ENCODE data around the gene LEPROT.
"Not testable (repeated sequence)": the region's sequence is repeated elsewhere in the genome, so short reads cannot be mapped to it uniquely, and the experiment has no call there.

Gene LEPROT

DNA sequence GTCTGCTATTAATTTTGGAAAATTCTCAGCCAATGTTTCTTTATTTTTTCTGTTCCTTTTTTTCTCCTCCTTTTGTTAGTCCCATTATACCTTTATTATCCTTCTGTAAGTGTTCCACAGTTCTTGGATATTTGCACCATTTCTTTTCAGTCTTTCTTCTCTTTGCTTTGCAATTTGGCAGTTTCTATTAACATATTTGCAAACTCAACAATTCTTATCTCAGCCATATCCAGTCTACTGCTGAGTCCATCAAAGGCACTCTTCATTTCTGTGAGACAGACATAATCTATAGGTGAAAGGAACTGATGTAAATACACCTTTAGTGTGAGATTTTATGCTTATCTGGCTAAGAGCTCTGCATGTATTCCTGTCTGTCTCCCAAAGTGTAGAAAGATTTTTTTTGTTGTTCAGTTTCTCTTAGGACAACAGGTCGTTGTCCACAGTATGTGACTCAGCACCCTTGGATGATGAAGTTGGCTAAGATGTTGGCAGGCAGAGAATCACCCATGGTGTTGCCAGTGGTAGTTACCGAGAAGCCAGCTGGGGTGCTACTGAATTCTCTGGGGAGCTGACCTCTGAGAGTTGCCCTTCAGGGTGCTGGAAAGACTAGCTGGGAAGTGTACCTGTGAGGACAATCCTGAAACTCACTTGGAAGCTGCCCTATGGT is 38.4 kb downstream of the LEPROT start:
- Histone ChIP-seq H3K27ac (ENCODE audit: low read depth, low read length) (no peak overlapping the region), H3K4me1 (ENCODE audit: control insufficient read depth, insufficient read depth, low read length, unreplicated experiment) (peaks cover 8% of the 10 kb centered on the region), H3K36me3 (ENCODE audit: insufficient read depth, low read length) (no peaks in the 10 kb centered on the region), H2AFZ (ENCODE audit: low read length, unreplicated experiment) (no peak overlapping the region), H3K27me3 (ENCODE audit: insufficient read depth, low read length) (no peaks in the 10 kb centered on the region), H3K4me3 (ENCODE audit: low read depth, low read length) (no peak overlapping the region), H3K79me2 (ENCODE audit: control insufficient read depth, insufficient read depth, low read length, unreplicated experiment) (no peaks in the 10 kb centered on the region)

- H3K27me3 ChIP-seq (ENCODE audit: insufficient read depth, low read length): no peaks in the 10 kb centered on the region
- H2AFZ ChIP-seq (ENCODE audit: low read length, unreplicated experiment): no peak overlapping the region
- no peak overlapping the region for H3K27ac ChIP-seq (ENCODE audit: low read depth, low read length)
- no peaks in the 10 kb centered on the region for H3K36me3 ChIP-seq (ENCODE audit: insufficient read depth, low read length)
- no peaks in the 10 kb centered on the region for H3K79me2 ChIP-seq (ENCODE audit: control insufficient read depth, insufficient read depth, low read length, unreplicated experiment)
- H3K4me1 ChIP-seq (ENCODE audit: control insufficient read depth, insufficient read depth, low read length, unreplicated experiment): peaks cover 8% of the 10 kb centered on the region
- no peak overlapping the region for H3K4me3 ChIP-seq (ENCODE audit: low read depth, low read length)
These were observed 38.9 kb downstream of the LEPROT start for GRCh38 chr1:65459397-65459768.

- not testable (repeated sequence) for H3K36me3 ChIP-seq (ENCODE audit: insufficient read depth, low read length); H3K79me2 ChIP-seq (ENCODE audit: control insufficient read depth, insufficient read depth, low read length, unreplicated experiment); H3K27me3 ChIP-seq (ENCODE audit: insufficient read depth, low read length); H3K27ac ChIP-seq (ENCODE audit: low read depth, low read length); H3K4me1 ChIP-seq (ENCODE audit: control insufficient read depth, insufficient read depth, low read length, unreplicated experiment); H2AFZ ChIP-seq (ENCODE audit: low read length, unreplicated experiment); H3K4me3 ChIP-seq (ENCODE audit: low read depth, low read length)
These were observed 45.4 kb downstream of the LEPROT start for GRCh38 chr1:65465837-65466236.

DNA sequence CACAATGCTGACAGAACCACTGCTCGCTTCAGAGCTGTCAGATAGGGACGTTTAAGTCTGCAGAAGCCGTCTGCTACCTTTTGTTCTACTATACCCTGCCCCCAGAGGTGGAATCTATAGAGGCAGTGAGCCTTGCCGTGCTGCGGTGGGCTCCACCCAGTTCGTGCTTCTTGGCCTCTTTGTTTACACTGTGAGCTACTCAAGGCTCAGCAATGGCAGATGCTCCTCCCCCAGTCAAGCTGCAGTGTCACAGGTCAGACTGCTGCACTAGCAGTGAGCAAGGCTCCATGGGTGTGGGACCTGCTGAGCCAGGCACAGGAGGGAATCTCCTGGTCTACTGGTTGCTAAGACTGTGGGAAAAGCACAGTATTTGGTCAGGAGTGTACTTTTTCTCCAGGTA is 47.1 kb downstream of the LEPROT start:
- Histone ChIP-seq H3K4me1 (ENCODE audit: control insufficient read depth, insufficient read depth, low read length, unreplicated experiment) (peaks cover 15% of the 10 kb centered on the region), H3K27ac (ENCODE audit: low read depth, low read length) (no peak overlapping the region), H3K4me3 (ENCODE audit: low read depth, low read length) (no peak overlapping the region), H3K36me3 (ENCODE audit: insufficient read depth, low read length) (no peaks in the 10 kb centered on the region), H3K79me2 (ENCODE audit: control insufficient read depth, insufficient read depth, low read length, unreplicated experiment) (no peaks in the 10 kb centered on the region), H3K27me3 (ENCODE audit: insufficient read depth, low read length) (no peaks in the 10 kb centered on the region), H2AFZ (ENCODE audit: low read length, unreplicated experiment) (no peak overlapping the region)

- Histone ChIP-seq H3K4me1 (ENCODE audit: control insufficient read depth, insufficient read depth, low read length, unreplicated experiment) (peaks cover 15% of the 10 kb centered on the region), H2AFZ (ENCODE audit: low read length, unreplicated experiment) (no peak overlapping the region), H3K27ac (ENCODE audit: low read depth, low read length) (no peak overlapping the region), H3K4me3 (ENCODE audit: low read depth, low read length) (no peak overlapping the region), H3K36me3 (ENCODE audit: insufficient read depth, low read length) (no peaks in the 10 kb centered on the region), H3K27me3 (ENCODE audit: insufficient read depth, low read length) (no peaks in the 10 kb centered on the region), H3K79me2 (ENCODE audit: control insufficient read depth, insufficient read depth, low read length, unreplicated experiment) (no peaks in the 10 kb centered on the region)
These were observed 48.8 kb downstream of the LEPROT start for GRCh38 chr1:65469126-65469888.

GRCh38 chr1:65469889-65470340 is 49.4 kb downstream of the LEPROT start:
- Histone ChIP-seq H3K4me3 (ENCODE audit: low read depth, low read length) (no peak overlapping the region), H3K79me2 (ENCODE audit: control insufficient read depth, insufficient read depth, low read length, unreplicated experiment) (no peaks in the 10 kb centered on the region), H3K36me3 (ENCODE audit: insufficient read depth, low read length) (no peaks in the 10 kb centered on the region), H2AFZ (ENCODE audit: low read length, unreplicated experiment) (no peak overlapping the region), H3K27me3 (ENCODE audit: insufficient read depth, low read length) (no peaks in the 10 kb centered on the region), H3K4me1 (ENCODE audit: control insufficient read depth, insufficient read depth, low read length, unreplicated experiment) (peaks cover 15% of the 10 kb centered on the region), H3K27ac (ENCODE audit: low read depth, low read length) (no peak overlapping the region)

DNA sequence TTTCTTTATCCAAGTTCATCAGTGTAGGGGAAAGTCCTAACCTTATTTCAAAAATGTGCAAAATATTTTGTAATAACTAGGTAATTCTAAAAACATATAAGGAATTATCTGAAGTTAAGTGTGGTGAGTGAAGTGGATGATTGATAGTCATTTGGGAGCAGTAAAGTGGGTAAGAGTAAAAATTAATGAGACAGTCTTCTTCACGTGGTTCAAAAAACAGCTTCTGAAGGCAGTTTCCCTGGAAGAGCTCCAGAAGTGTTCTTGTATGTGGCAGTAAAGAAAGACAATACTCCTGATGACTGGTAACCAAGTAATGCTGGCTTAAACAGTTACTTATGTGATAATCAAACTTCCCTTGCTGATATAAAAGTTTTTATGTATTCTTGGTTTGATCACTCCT is 50.3 kb downstream of the LEPROT start:
- H3K36me3 ChIP-seq (ENCODE audit: insufficient read depth, low read length): no peaks in the 10 kb centered on the region
- peaks cover 15% of the 10 kb centered on the region for H3K4me1 ChIP-seq (ENCODE audit: control insufficient read depth, insufficient read depth, low read length, unreplicated experiment)
- no peak overlapping the region for H3K4me3 ChIP-seq (ENCODE audit: low read depth, low read length)
- no peaks in the 10 kb centered on the region for H3K27me3 ChIP-seq (ENCODE audit: insufficient read depth, low read length)
- H3K79me2 ChIP-seq (ENCODE audit: control insufficient read depth, insufficient read depth, low read length, unreplicated experiment): no peaks in the 10 kb centered on the region
- no peak overlapping the region for H2AFZ ChIP-seq (ENCODE audit: low read length, unreplicated experiment)
- H3K27ac ChIP-seq (ENCODE audit: low read depth, low read length): no peak overlapping the region

DNA sequence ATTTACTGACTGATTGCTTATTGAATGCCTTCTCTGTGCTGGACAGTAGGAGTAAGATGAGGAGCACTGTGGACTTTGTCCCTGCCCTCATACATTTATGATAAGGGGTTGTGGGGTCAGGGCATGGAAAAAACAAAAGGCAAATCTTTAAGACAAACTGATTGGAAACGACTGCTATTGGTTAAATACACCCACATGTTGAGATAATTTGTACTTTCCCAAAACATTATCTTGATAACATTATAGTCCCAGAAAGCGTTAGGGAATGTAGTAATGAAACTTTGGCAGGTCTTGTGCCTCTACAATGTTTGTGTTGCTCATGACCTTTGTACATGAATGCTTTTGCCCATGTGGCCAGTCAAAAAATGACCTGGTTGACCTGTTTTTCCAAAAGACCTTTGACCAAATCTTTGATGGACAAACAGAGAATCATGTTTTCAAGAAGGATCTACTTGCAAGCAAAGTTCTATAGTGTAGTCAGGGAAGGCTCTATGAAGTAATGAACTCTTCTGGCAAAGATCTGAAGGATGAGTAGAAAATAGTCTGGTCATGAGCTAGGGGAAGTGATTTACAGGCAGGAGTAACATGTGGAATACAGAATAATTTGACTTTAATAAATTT is 50.9 kb downstream of the LEPROT start:
- no peaks in the 10 kb centered on the region for H3K36me3 ChIP-seq (ENCODE audit: insufficient read depth, low read length)
- H3K4me1 ChIP-seq (ENCODE audit: control insufficient read depth, insufficient read depth, low read length, unreplicated experiment): peaks cover 15% of the 10 kb centered on the region
- no peaks in the 10 kb centered on the region for H3K27me3 ChIP-seq (ENCODE audit: insufficient read depth, low read length)
- no peak overlapping the region for H3K27ac ChIP-seq (ENCODE audit: low read depth, low read length)
- H2AFZ ChIP-seq (ENCODE audit: low read length, unreplicated experiment): no peak overlapping the region
- no peaks in the 10 kb centered on the region for H3K79me2 ChIP-seq (ENCODE audit: control insufficient read depth, insufficient read depth, low read length, unreplicated experiment)
- H3K4me3 ChIP-seq (ENCODE audit: low read depth, low read length): no peak overlapping the region

GRCh38 chr1:65471861-65472332 is 51.4 kb downstream of the LEPROT start:
- Histone ChIP-seq H3K4me3 (ENCODE audit: low read depth, low read length) (no peak overlapping the region), H3K4me1 (ENCODE audit: control insufficient read depth, insufficient read depth, low read length, unreplicated experiment) (peaks cover 15% of the 10 kb centered on the region), H3K27me3 (ENCODE audit: insufficient read depth, low read length) (no peaks in the 10 kb centered on the region), H3K36me3 (ENCODE audit: insufficient read depth, low read length) (no peaks in the 10 kb centered on the region), H3K79me2 (ENCODE audit: control insufficient read depth, insufficient read depth, low read length, unreplicated experiment) (no peaks in the 10 kb centered on the region), H3K27ac (ENCODE audit: low read depth, low read length) (no peak overlapping the region), H2AFZ (ENCODE audit: low read length, unreplicated experiment) (no peak overlapping the region)

DNA sequence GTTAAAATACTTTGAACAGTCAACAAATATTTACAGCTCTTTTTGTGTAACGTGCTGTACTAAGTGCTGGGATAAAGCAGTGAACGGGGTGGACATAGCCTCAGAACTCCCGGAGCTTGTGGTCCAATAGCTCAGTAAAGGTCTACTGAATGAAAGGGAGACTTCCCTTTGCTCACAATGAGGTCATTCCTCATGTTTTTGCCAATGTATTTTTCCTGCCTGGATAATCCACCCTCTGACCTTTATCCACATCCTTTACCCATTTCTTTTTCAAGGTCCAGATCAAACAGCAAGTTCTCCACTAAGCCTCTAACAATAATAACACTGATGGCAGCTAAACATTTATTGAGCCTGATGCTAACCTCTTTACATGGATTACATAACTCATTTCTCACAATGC is 55.9 kb downstream of the LEPROT start:
- Histone ChIP-seq H3K36me3 (ENCODE audit: insufficient read depth, low read length) (no peaks in the 10 kb centered on the region), H3K4me3 (ENCODE audit: low read depth, low read length) (no peak overlapping the region), H3K4me1 (ENCODE audit: control insufficient read depth, insufficient read depth, low read length, unreplicated experiment) (peaks cover 14% of the 10 kb centered on the region), H2AFZ (ENCODE audit: low read length, unreplicated experiment) (no peak overlapping the region), H3K27me3 (ENCODE audit: insufficient read depth, low read length) (no peaks in the 10 kb centered on the region), H3K27ac (ENCODE audit: low read depth, low read length) (no peak overlapping the region), H3K79me2 (ENCODE audit: control insufficient read depth, insufficient read depth, low read length, unreplicated experiment) (no peaks in the 10 kb centered on the region)
